IMR-90 (cell line): ENCODE data around the gene LAMA3.

ENCODE experiments used
- CEBPB ChIP-seq: IDR thresholded peaks from 2 replicates; pipeline ENCODE4 v1.6.1; 2012; ENCODE audit warnings: low read depth, low read length, improper control_type of control experiment
- CTCF ChIP-seq: conservative IDR thresholded peaks from 2 replicates; pipeline ENCODE4 v1.5.1; 2012; ENCODE audit warnings: mild to moderate bottlenecking, low read depth, low read length, improper control_type of control experiment
- FOS ChIP-seq: fragments of 150-350 bp; IDR thresholded peaks from 2 replicates; pipeline ENCODE4 v1.6.1; 2016; ENCODE audit warnings: low read depth, low read length
- MXI1 ChIP-seq: IDR thresholded peaks from 2 replicates; pipeline ENCODE4 v1.6.1; 2012; ENCODE audit warnings: low read depth, mild to moderate bottlenecking, low read length, moderate library complexity, borderline replicate concordance
- NFE2L2 ChIP-seq: fragments of 150-350 bp; IDR thresholded peaks from 2 replicates; pipeline ENCODE4 v1.6.1; 2016; ENCODE audit warnings: low read depth, mild to moderate bottlenecking, low read length
- POLR2A ChIP-seq: IDR thresholded peaks from 2 replicates; pipeline ENCODE4 v1.6.1; 2012; ENCODE audit warnings: mild to moderate bottlenecking, low read depth, low read length
- RFX5 ChIP-seq: IDR thresholded peaks from 2 replicates; pipeline ENCODE4 v1.8.0; 2012; ENCODE audit warnings: low read depth, mild to moderate bottlenecking, low read length, moderate library complexity

DNA sequence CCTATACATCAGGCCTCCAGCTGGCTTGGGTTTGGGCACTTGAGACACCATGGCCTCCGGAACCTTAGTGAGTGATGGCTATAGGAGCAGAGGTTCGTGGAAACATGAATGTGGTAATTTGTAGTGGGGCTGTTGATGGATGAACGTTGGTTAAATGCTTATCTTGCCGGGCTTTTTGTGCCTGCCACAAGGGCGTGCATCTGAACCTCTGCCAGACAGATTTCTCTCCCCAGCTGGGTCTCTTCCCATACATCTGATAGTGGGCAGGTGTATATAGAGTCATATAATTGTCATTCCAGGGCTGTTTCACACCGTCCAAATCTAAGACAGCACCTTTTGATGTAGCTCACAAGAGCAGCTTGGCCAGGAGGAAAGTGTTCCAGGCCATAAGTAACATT, 14.7 kb downstream of the LAMA3 start:
- TF ChIP-seq CTCF (no peak), POLR2A (no peak), NFE2L2 (no peak), CEBPB (no peak), RFX5 (no peak), FOS (no peak), MXI1 (no peak)
